Measurements from ENCODE around the gene GAB1. TPM values are rescaled to one million over a fixed set of nuclear protein-coding genes. Genes with fewer than 3 reads are reported as not detected.

The GAB1 gene
- total RNA-seq, 1 experiment from 2014 or later, result 15.3 TPM

DNA sequence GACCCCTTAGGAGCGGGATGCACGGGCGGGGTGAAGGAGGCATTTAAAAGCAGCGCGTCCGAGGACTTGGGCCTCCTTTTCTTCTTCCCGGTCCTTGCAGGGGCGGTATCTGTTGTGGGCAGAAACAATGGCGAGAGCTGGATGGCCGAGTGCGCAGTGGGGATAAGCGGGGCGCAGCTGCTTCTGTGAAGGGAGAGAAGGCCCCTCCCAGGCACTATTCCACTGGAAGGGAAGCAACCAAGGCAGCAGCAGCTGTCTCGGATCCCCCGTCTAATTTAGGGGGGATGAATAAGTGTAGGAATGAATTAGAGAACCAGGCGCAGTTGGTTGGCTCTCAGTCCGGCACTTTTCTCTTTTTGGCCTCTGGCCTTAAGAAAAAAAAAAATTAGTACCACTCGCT is 177.8 kb downstream of the GAB1 start:
- Mint-ChIP-seq H3K9me3 (no peaks in the 10 kb centered on the region), H3K27me3 (ENCODE audit: low read depth) (peaks cover 2% of the 10 kb centered on the region; the same call in 1 of the 2 replicates), H3K36me3 (ENCODE audit: insufficient read depth in 1 of 3, low read depth in 3 of 3) (peaks cover 12 to 45% (median 44%) of the 10 kb centered on the region in 3 experiments; a peak in 6 of 7 replicates), H3K27ac (peak overlapping the region; percentile 97 to 98 (median 97)), H3K4me3 (peak overlapping the region; percentile 96 to 97), H3K4me1 (peaks cover 16 to 22% of the 10 kb centered on the region in 2 experiments)
- no peak overlapping the region for H3T11ph ChIP-seq (ENCODE audit: low read length)
- H2BK15ac ChIP-seq (ENCODE audit: low read depth, low read length), result no peak overlapping the region
- no peak overlapping the region for H4K5ac ChIP-seq (ENCODE audit: insufficient read length, low read depth, low read length)
- H4K20me1 ChIP-seq (ENCODE audit: control insufficient read depth, insufficient read depth, insufficient read length), result no peaks in the 10 kb centered on the region
- no peak overlapping the region for H4K91ac ChIP-seq (ENCODE audit: insufficient read length, low read depth, low read length)
- DNase-seq, result peak; percentile 46
- H3K23ac ChIP-seq (ENCODE audit: insufficient read length, low read depth, low read length), result no peak overlapping the region
- H2BK20ac ChIP-seq (ENCODE audit: low read depth, low read length, poor library complexity, severe bottlenecking), result no peak overlapping the region
- no peaks in the 10 kb centered on the region for H3K23me2 ChIP-seq (ENCODE audit: insufficient read length, low read depth, low read length, poor library complexity, severe bottlenecking)
- TF ChIP-seq, protein P1, sequence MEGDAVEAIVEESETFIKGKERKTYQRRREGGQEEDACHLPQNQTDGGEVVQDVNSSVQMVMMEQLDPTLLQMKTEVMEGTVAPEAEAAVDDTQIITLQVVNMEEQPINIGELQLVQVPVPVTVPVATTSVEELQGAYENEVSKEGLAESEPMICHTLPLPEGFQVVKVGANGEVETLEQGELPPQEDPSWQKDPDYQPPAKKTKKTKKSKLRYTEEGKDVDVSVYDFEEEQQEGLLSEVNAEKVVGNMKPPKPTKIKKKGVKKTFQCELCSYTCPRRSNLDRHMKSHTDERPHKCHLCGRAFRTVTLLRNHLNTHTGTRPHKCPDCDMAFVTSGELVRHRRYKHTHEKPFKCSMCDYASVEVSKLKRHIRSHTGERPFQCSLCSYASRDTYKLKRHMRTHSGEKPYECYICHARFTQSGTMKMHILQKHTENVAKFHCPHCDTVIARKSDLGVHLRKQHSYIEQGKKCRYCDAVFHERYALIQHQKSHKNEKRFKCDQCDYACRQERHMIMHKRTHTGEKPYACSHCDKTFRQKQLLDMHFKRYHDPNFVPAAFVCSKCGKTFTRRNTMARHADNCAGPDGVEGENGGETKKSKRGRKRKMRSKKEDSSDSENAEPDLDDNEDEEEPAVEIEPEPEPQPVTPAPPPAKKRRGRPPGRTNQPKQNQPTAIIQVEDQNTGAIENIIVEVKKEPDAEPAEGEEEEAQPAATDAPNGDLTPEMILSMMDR (conservative IDR thresholded peaks at IDR 0.05), result no peak
- H2BK12ac ChIP-seq (ENCODE audit: insufficient read length, low read depth, low read length), result no peak overlapping the region
- no peaks in the 10 kb centered on the region for H3K9me3 ChIP-seq (ENCODE audit: control insufficient read depth, low read depth, low read length)
- peak overlapping the region; percentile 53 for H3K4me2 ChIP-seq (ENCODE audit: insufficient read depth, insufficient read length, low read length)
- H3K4ac ChIP-seq (ENCODE audit: low read depth, low read length), result no peak overlapping the region
- no peak overlapping the region for H2BK120ac ChIP-seq (ENCODE audit: low read depth, low read length, poor library complexity, severe bottlenecking)
- H3K27me3 ChIP-seq (ENCODE audit: insufficient read depth, low read length), result no peaks in the 10 kb centered on the region
- no peak overlapping the region for H2AFZ ChIP-seq (ENCODE audit: low read length)
- WGBS (ENCODE audit: extremely low coverage, insufficient read length, low lambda C conversion rate), result no CpG with 5 or more reads among the region's 18 CpGs
- no peaks in the 10 kb centered on the region for H3K79me1 ChIP-seq (ENCODE audit: insufficient read depth, low read depth, low read length, poor library complexity, severe bottlenecking)
- H3K56ac ChIP-seq (ENCODE audit: insufficient read length, low read depth, low read length), result no peak overlapping the region
- H2AK5ac ChIP-seq (ENCODE audit: insufficient read length, low read length), result no peak overlapping the region
- peak overlapping the region; percentile 68 for H3K18ac ChIP-seq (ENCODE audit: insufficient read length, low read depth, low read length)
- H4K8ac ChIP-seq (replicated peaks; ENCODE audit: insufficient read length, low read depth, low read length), result no peak overlapping the region
- H3K27ac ChIP-seq (ENCODE audit: insufficient read length, low read depth, low read length), result peak overlapping the region; percentile 90
- no peak overlapping the region for H2BK5ac ChIP-seq (ENCODE audit: insufficient read length, low read length)
- peaks cover 24% of the 10 kb centered on the region for H3K79me2 ChIP-seq (ENCODE audit: insufficient read depth, low read length)
- H3K14ac ChIP-seq (ENCODE audit: insufficient read depth, low read length), result peak overlapping the region; percentile 21; the same call in 1 of the 2 replicates
- no peaks in the 10 kb centered on the region for H3K4me1 ChIP-seq (ENCODE audit: insufficient read depth, low read length)
- H3K9ac ChIP-seq (ENCODE audit: extremely low read depth, insufficient read length, low read length), result peak overlapping the region; percentile 92
